Adrenal gland (tissue), 12 donors: ENCODE results near the gene DLG5. TPM values are rescaled to one million over a fixed set of nuclear protein-coding genes. Genes with fewer than 3 reads are reported as not detected.

Experiments
- DNase-seq, 7 donors: peaks; one replicate each; pipeline ENCODE4 v3.0.0-alpha.2; 2019 to 2020
- H3K27ac ChIP-seq, 5 donors: fragments of 200-600 bp; sonication (generic) in 4 of 5; 1 replicate in 3 of 5; 2 replicates in 2 of 5; pipeline versions ENCODE4 v1.5.1 to v1.8.0; 2016 to 2020; ENCODE audit warnings: mild to moderate bottlenecking in 1 of 5
- H3K27me3 ChIP-seq: fragments of 200-600 bp; 2 replicates; pipeline ENCODE4 v1.8.0; 2021
- H3K36me3 ChIP-seq, 2 donors: fragments of 200-600 bp; replicated peaks in 1 of 2; 1 replicate in 1 of 2; 2 replicates in 1 of 2; pipeline versions ENCODE4 v1.5.1 to v1.8.0; 2018 to 2022
- H3K4me1 ChIP-seq, 2 donors: fragments of 200-600 bp; replicated peaks in 1 of 2; 1 replicate in 1 of 2; 2 replicates in 1 of 2; pipeline versions ENCODE4 v1.5.1 to v1.8.0; 2018 to 2021
- H3K4me3 ChIP-seq, 4 donors: fragments of 200-600 bp; sonication (generic) in 3 of 4; one replicate each; pipeline ENCODE4 v1.5.1; 2016 to 2018
- H3K9me3 ChIP-seq, 3 donors: fragments of 200-600 bp; sonication (generic) in 1 of 3; replicated peaks in 1 of 3; 1 replicate in 2 of 3; 2 replicates in 1 of 3; pipeline versions ENCODE4 v1.5.1 to v1.8.0; 2016 to 2021
- POLR2A ChIP-seq, 2 donors: fragments of 450-650 bp; IDR thresholded peaks; one replicate each; pipeline ENCODE4 v1.6.1; 2017; ENCODE audit warnings: antibody characterized with exemption in 2 of 2, mild to moderate bottlenecking in 2 of 2, moderate library complexity in 1 of 2
- WGBS, 4 donors: extraction: QIAGEN DNeasy Blood & Tissue Kit in 2 of 4; methylation state at CpG; one replicate each; pipeline versions ENCODE4 v1.1.5 to v1.1.7; 2013 to 2017; 5-methylcytosine and 5-hydroxymethylcytosine counted together
- intact Hi-C, 2 donors: fragments of 100-400 bp; cut with DNase I; formaldehyde crosslinking; loops; one replicate each; pipeline versions ENCODE4 v1.14.1 to v1.15.0; 2022 to 2023
- polyA plus RNA-seq, 3 donors: library from polyadenylated mRNA; stranded (reverse); fragments of 200-250 nt in 2 of 3; fragments of 350-450 nt in 1 of 3; fragmentation: Illumina TruSeq in 1 of 3; extraction: RNeasy Lipid Tissue Mini Kit (QIAGEN cat#74804) in 1 of 3; gene quantifications; one replicate each; pipeline ENCODE4 v1.2.3, GENCODE V29; 2013 to 2014
- total RNA-seq, 9 donors: library from RNA; depleted of rRNA in 4 of 9; stranded (reverse); fragments of >200 nt in 4 of 9; fragments of 120-200 nt in 1 of 9; fragmentation: NEBNext Ultra II Directional in 1 of 9; extraction: Animal tissue kit (Norgen Biotek cat#: 25700) in 1 of 9; gene quantifications; one replicate each; pipeline versions ENCODE4 v1.1.0 to v1.2.4, GENCODE V29; 2013 to 2023
- TF ChIP-seq, protein P1 (sequence below), 6 experiments: fragments of 450-650 bp in 4 of 6; fragments of 200-600 bp in 2 of 6; sonication (generic) in 1 of 6; IDR thresholded peaks; 1 replicate in 5 of 6; 2 replicates in 1 of 6; pipeline versions ENCODE4 v1.5.1 to v1.8.0; 2016 to 2021; ENCODE audit warnings: antibody characterized with exemption in 6 of 6, mild to moderate bottlenecking in 2 of 6, moderate library complexity in 1 of 6
- donor health status: healthy with polysubstance abuse.
- donor health status: Bipolar disorder and iron deficiency.
- donor health status: DM: yes; HTN: yes; CAD: no.
- donor health status: DM: no; HTN: no; CAD: no.
- donor health status: DM: no; HTN: no; CAD: no.
- donor health status: DM: yes; HTN: yes; CAD: no.

Gene DLG5
- total and polyA plus RNA-seq, 12 donors: 32.6 to 175 (median 101) TPM

DNA sequence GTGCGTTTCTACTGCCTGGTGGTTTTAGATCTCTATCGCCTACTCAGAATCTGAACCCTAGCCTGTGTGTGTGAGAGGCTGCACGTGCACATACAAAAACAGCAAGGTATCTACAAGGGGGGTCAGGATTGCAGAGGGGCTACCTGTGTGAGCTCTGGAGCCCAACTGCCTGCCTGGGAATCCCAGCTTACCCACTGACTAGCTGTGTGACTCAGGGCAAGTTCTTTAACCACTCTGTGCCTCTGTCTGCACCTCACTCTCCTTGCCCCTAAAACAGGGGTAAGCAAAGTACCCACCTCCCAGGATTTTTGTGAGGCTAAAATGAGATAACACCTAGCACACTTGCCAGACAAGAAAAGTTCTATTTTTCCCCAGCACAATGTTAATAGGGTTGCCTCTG lies 32.5 kb downstream of the DLG5 start:
- peaks cover 59 to 70% of the 10 kb centered on the region in 2 donors for H3K4me1 ChIP-seq
- WGBS, 4 donors: 75 to 88% (median 81%) methylated on average over 3 of the region's 3 CpGs
- intact Hi-C loops: no loop called here

DNA sequence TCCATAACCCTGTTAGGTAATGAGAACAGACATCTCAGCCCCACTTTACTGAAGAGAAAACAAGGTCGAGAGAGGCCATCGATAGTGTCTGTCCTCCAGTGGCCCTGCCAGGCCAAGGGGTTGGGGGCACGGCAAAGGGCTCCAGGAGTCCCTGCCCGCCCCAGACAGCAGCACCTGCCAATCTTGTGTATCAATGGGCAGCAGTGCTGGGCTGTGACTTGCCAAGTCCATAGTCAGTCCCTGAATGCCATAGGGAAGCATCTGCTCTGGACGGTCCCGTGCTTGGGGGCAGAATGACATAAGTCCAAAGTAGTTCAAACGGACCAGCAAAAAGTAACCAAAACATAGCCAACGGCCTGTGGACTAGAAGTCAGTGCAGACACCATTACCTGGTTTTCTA lies 33.2 kb downstream of the DLG5 start:
- no peaks in the 10 kb centered on the region for H3K36me3 ChIP-seq
- H3K4me1 ChIP-seq: peaks cover 59 to 70% of the 10 kb centered on the region in 2 donors
- 57 to 75% (median 64%) methylated on average over 8 of the region's 8 CpGs for WGBS, 4 donors
- no peak for TF ChIP-seq POLR2A (IDR thresholded peaks at IDR 0.05)
- TF ChIP-seq, protein P1, sequence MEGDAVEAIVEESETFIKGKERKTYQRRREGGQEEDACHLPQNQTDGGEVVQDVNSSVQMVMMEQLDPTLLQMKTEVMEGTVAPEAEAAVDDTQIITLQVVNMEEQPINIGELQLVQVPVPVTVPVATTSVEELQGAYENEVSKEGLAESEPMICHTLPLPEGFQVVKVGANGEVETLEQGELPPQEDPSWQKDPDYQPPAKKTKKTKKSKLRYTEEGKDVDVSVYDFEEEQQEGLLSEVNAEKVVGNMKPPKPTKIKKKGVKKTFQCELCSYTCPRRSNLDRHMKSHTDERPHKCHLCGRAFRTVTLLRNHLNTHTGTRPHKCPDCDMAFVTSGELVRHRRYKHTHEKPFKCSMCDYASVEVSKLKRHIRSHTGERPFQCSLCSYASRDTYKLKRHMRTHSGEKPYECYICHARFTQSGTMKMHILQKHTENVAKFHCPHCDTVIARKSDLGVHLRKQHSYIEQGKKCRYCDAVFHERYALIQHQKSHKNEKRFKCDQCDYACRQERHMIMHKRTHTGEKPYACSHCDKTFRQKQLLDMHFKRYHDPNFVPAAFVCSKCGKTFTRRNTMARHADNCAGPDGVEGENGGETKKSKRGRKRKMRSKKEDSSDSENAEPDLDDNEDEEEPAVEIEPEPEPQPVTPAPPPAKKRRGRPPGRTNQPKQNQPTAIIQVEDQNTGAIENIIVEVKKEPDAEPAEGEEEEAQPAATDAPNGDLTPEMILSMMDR (IDR thresholded peaks at IDR 0.05): no peak
- no peaks in the 10 kb centered on the region for H3K27me3 ChIP-seq
- no peak overlapping the region for H3K4me3 ChIP-seq
- no peaks in the 10 kb centered on the region for H3K9me3 ChIP-seq
- DNase-seq: no peak
- intact Hi-C loops: no loop called here
- H3K27ac ChIP-seq: peak overlapping the region; percentile 26 to 96 (median 79)

More for the DNA sequence above, 32.5 kb downstream of the DLG5 start:
- Histone ChIP-seq H3K9me3 (no peaks in the 10 kb centered on the region), H3K36me3 (no peaks in the 10 kb centered on the region), H3K27ac (peak overlapping the region in 4 of 5 donors; percentile 68 to 96 (median 86)), H3K27me3 (no peaks in the 10 kb centered on the region), H3K4me3 (no peak overlapping the region)
- no peak for DNase-seq
- TF ChIP-seq, protein P1 (IDR thresholded peaks at IDR 0.05): no peak
- no peak for TF ChIP-seq POLR2A (IDR thresholded peaks at IDR 0.05)

DNA sequence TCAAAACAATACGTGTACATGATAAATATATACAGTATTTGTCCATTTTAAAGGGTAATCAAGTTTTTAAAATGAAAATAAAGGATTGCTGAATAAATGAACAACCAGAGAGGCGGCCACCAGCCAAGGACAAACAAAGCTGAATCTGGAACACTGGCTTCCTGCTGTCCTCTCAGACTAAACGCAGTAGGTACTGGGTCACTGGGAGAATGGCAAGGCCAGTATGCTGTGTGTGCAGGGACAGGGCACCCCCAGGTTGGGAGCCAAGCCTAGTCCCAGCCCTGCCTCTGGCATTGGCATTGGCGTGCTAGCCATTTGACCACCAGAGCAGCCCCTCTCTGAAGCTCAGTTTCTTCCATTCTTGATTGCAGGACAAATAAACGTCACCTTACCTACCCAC lies 33.8 kb downstream of the DLG5 start:
- peak in 1 of 2 donors; percentile 55 for TF ChIP-seq POLR2A (IDR thresholded peaks at IDR 0.05)
- TF ChIP-seq, protein P1 (IDR thresholded peaks at IDR 0.05): no peak
- 42 to 54% (median 45%) methylated on average over 4 to 5 of the region's 5 CpGs for WGBS, 4 donors
- intact Hi-C loops: no loop called here

DNA sequence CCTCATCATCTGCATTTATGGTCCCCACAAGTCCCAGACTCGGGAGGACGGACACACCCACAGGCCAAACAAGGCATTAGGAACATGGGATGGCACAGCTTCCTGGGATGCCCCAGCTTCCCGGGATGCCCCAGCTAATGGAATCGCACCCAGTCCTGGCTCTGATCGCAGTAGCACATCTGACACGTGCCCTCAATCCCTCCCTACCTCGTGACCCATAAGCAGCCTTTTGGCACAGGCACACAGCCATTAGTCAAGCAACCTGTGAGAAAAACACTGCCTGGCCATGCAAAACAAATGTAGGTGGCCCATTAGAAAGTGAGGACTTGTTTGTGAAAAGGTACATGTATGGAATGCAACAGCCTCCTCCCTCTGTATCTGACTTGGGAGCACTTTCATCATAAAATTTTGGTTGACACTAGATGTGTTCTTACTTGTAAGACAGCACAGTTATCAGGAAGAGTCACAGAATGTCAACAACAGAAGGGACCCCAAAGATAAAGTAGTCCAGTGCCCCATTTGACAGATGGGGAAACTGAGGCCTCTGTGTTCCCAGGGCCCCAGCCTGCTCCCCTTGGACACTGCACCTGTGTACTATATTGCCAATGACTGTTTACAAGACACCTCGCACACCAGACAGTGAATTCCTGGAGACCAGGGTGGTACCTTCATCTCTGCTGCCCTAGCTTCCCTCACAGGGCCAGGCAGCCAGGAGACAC lies 34.4 kb downstream of the DLG5 start:
- H3K4me3 ChIP-seq: no peak overlapping the region
- no peaks in the 10 kb centered on the region for H3K27me3 ChIP-seq
- WGBS, 4 donors: 26 to 57% (median 48%) methylated on average over 6 to 8 of the region's 8 CpGs
- no peaks in the 10 kb centered on the region for H3K9me3 ChIP-seq
- TF ChIP-seq, protein P1 (IDR thresholded peaks at IDR 0.05): no peak
- no peak for TF ChIP-seq POLR2A (IDR thresholded peaks at IDR 0.05)
- intact Hi-C loops: no loop called here
- peaks cover 61 to 73% of the 10 kb centered on the region in 2 donors for H3K4me1 ChIP-seq
- H3K27ac ChIP-seq: peak overlapping the region; percentile 66 to 96 (median 79)
- peak in 6 of 7 donors; percentile 51 to 79 (median 61) for DNase-seq
- H3K36me3 ChIP-seq: no peaks in the 10 kb centered on the region

More for the DNA sequence above, 33.8 kb downstream of the DLG5 start:
- H3K36me3 ChIP-seq: no peaks in the 10 kb centered on the region
- peak in 6 of 7 donors; percentile 43 to 76 (median 67) for DNase-seq
- peak overlapping the region; percentile 66 to 96 (median 79) for H3K27ac ChIP-seq
- no peaks in the 10 kb centered on the region for H3K27me3 ChIP-seq
- H3K9me3 ChIP-seq: no peaks in the 10 kb centered on the region
- H3K4me1 ChIP-seq: peaks cover 59 to 70% of the 10 kb centered on the region in 2 donors
- no peak overlapping the region for H3K4me3 ChIP-seq
